GM18511 (cell line): ENCODE data around the gene FYB1.

Source experiments
- ATAC-seq: cut with Tn5 transposase; IDR thresholded peaks from one replicate; pipeline ENCODE4 v1.9.1; 2021; ENCODE audit warnings: mild to moderate bottlenecking, moderate library complexity; ENCODE audit not compliant: unreplicated experiment

Gene FYB1

DNA sequence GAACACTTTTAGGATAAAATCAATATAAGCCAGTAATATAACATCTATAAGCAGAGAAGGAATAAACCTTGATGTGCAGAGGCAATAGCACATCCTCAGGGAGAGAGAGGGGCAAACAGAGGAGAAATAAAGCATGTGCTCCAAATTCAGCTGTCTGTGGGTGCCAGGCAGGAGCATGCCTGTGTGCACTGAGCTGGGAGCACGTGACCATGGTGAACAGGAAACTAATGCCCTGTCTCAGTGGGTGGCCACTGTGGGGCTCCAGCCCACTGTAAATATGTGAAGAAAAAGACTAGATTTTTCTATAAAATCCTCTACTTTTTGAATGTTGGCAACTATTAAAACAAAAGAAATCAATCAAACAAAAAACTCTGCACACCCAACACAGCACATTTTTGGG, 55.3 kb downstream of the FYB1 start:
- no peak for ATAC-seq

DNA sequence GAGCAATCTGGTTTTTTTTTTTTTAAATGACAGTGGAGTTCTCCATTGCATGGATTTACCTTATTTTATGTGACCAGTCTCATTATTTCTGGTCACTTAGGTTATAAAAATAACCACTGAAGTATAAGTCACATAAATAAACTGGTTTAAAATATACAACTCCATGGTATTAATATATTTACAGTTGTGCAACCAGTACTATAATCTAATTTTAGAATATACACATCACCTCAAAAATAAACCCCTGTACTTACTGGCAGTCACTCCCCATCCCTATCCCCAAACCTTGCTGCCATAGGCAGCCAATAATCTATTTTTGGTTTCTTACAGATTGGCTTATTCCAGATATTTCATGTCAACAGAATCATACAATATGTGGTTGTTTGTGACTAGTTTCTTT, 57.8 kb downstream of the FYB1 start:
- ATAC-seq: no peak

DNA sequence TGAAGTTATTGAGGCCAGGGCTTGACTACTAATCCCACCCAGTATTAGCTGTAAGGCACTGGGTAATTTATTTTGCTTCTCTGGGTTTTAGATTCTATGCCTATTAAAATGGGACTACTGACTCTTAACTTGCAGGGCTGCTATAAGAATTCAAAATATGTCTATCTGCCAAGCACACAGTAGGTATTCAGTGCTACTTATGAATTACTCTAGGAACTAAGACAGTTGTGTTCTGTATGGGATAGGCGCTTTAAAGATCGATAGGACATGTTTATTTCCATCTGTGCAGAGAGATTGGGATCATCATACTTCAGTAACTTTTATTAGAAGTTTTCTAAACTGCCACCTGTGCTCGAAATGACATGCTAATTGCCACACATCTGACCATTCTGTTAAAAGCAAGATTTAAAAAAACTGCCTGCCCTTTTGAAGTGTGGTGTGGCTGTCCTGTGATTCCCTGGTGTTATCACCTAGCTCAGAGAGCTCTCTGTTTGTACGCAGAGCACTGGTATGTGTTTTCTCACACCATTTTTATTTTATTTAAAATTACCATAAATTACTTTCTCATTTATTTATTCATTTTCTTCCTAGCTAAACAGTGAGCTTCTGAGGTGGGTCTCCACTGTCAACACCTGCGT, 58.7 kb downstream of the FYB1 start:
- no peak for ATAC-seq

DNA sequence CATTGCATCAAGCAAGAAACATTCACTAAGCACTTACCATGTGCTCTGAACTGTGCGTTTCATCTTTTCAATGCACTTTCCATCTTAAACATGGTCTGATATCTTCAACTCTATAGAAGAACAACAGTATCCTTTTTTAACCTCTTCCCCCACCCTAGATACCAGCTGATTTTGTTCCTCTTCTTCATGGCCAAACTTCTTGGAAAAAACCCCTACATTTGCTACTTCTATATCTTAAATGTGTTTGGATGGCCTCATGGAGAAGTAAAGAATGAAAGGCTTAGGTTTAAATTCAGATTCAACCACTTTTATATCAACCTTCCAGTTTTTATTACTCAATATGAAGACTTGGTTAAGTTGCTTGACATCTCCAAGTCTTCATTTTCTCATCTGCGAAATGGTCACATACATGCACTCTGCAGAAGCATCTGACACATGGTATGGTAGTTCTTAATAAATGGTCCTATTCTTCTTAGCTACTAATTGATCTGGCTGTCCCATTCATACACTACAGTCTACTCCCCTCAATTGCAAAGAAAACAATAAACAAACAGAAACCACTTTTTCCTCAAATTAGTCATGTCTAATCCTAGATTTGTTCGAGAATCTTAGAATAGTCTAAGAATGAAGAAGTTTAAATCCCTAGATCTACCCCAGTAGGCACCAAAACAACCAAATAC, 59.4 kb downstream of the FYB1 start:
- no peak for ATAC-seq

DNA sequence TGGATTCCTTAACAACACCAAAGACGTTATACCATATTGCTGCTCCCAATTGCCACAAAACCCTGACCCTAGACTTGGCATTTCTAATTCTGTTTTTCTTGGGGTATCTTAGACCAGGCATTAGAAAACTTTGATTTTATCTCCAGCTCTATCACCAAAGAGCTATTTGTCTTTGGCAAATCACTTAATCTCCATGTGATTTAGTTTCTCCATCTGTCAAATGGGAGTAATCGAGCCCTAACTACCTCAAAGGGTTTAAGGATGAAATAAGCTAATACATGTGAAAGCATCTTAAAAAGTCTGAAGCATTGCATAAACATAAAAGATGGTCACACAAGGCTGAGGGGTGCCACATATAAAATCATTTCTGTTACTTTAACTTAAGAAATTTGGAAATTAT, 60.6 kb downstream of the FYB1 start:
- ATAC-seq: no peak

DNA sequence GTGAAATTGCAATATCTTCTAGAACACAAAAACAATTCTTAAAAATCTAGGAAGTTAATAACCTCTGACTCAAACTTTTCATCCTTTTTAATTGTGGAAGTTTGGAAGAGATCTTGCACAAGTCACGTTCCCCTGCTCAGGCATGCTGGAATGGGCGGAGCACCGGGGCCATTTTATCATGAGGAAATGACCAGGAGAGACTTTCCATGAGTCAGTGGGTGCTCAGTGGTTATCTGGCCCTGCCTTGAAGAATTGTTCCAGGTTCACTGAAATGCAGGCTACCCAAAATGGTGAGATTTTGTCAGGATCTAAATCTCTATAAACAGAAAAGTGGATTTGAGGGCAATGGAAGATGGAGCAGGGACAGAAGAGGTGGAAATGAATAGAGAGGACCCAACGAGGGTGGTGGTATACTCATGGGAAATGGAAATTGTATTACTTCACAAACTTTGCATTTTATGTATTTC, 61.2 kb downstream of the FYB1 start:
- ATAC-seq: no peak

DNA sequence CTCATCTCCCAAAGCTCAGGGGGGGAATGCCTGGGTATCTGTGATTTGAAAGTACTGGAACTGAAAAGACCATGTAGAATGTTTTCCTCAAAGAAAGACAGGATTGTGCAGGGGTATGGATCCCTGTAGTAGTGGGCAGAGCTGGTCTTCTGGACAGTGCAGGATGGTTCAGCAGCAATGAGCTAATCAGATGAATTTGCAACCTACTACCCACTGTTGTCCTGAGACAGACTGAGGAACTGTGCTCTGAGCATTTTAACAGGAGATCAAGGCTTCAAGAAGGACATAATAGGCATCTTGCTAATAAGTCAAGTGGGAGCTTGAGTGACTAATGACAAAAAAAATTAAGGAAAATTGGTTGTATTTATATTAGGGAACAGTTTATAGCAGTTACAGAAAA, 61.7 kb downstream of the FYB1 start:
- ATAC-seq: no peak

DNA sequence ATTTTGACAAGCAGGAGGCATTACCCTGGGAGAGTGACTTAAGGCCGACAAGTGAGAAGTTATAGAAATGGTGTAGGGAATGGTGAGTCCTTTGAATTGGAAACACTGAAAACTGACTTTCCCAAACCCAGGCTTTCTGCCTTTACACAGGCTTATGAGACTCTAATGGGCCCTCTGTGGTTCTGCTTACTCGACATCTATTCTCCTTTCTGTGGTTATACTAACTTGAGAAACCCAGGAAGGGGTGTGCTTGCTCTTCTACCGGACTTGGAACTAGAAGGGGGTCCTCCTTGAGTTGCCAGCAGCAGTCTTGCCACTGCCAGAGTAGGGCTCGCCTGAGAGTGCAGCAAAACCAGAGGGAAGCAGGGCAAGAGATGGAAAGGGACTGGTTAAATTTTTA, 63.3 kb downstream of the FYB1 start:
- no peak for ATAC-seq

DNA sequence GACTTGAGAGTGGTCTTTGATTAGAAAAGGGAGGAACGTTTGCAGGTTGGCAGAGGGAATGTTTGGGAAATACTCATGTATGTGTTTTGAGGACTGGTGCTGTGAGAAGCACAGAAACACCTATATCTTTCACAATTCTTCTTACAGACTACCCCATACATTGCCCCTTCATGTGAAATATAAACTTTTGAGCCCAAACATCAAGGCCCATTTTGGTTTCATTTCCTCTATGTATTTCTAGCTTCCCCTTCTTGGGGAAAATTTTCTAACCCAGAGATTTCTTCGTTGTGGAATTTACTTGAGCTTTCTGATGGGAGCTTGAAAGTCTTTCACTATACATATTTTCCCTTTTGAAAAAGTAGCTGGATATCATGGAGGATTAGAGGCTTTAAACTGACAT, 67.6 kb downstream of the FYB1 start:
- ATAC-seq: no peak

DNA sequence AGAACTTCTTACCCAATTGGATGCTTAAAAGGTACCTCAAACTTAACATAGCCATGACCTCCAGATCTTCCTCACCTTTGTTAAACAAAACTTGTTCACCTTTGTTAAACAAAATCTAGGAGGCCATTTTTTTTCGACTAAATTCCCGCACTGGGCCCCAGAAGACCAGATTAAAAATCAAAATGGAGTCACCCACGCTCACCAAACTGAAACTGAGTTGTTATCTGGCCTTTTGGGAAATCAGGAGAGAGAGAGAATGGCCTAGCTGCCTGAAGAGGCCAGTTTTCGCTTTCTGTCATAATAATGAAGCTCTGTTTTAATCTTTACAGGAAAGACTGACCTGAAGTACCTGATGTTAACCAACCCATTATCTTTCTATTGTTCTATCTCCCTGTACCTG, 69.4 kb downstream of the FYB1 start:
- no peak for ATAC-seq

DNA sequence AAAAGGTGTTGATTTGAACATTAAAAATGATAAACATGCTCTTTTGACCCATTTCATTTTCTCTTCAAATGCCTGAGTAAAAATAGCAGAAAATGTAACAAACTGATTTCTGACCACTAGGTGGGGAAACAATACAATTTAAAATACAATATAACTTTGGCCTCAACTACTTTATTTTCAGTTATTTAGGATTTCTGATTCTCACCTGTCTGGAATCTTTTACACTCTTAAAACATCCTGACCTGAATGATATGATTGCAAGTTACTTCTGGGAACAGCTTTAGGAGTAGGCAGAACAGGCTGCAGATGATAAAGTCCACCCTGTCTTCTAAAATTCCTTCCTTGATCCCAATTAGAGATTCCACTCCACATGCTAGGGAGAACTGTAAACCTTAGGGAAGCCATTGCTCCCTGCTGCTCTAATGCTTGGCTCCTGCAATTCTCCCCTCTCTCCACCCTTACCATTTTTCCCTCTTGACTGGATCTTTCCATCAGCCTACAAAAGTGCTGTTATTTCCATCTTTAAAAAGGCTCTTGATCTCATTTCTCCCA, 70.3 kb downstream of the FYB1 start:
- no peak for ATAC-seq

DNA sequence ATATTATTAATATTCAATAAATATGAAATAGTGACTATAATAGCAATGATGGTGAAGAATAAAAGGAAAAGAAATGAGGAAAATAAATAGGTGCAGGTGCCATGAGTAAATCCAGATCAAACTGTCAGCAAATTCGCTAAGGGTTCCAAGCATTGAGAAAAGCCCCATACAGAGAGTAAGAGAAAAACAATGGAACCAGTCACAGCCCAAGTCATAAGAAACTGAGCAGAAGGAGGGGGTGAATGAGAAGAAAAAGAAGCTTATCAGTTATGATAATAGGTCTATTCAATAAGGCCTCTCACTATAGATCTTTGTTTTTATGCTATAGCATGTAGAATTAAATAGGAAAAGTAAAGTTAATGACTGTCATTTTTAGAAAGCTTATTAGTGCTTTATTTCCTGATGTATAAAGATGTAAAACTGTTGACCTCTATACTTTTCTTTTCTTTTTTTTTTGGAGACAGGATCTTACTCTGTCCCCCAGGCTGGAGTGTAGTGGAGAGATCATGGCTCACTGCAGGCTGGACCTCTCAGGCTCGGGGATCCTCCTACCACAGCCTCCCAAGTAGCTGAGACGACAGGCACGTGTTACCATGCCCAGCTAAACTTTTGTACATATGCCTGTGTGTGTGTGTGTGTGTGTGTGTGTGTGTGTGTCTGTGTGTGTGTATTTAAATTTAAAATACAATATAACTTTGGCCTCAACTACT, 72.4 kb downstream of the FYB1 start:
- no peak for ATAC-seq

DNA sequence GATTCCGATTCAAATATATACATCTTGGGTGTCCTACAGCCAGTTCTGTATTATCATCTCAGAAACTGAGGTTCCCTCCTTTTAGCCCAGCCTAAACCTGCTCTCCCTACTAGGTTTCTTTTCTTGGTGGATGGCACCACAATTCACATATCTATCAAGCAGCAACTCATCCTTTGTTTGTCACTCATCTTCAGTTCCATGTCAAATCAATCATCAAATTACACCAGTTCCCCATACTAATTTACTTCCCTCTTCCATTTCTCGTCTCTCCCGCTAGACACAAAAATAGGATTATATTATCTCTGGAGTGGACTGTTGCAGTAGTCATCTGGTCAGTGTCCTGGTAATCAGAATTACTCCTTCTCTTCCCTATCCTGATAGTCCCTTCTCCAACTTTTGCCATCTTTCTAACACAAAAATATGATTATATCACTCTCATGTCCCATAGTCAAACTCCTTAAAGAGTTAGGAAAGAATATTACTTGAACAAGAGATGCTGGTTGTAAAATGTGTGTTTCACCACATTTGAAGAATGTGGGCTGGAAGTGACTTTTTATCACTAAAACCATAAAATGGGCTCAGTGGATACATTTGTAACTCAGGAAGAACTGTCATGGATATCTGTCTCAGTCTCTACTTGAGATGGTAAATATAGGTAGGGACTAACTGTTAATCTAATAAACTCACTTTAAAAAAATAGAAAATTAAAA, 76.1 kb downstream of the FYB1 start:
- no peak for ATAC-seq

DNA sequence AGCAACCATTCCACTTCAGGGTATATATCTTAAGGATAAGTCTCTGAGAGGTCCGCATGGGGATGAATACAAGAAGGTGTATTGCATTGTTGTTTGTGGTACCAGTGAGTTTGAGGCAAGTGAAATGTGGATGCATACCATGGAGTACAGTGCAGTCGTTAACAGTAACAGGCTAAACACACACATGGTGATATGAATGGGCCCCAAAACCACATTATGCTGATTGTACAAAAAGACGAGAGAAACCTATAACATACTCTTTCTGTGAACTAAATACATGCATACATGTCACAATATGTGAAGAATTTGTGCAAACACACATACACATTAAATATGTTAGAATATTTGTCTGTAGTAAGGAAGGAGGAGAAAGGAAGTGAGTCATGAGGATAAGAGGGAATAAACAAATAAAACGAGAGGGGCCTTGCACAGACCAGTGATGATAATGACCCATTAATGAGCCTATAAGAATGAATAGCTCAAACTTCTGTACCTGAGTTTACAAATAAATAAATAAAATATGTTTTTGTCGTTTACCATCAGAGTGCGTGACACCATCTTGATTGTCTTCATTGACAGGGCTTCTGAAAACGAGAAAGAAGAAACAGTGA, 78.7 kb downstream of the FYB1 start:
- ATAC-seq: no peak

DNA sequence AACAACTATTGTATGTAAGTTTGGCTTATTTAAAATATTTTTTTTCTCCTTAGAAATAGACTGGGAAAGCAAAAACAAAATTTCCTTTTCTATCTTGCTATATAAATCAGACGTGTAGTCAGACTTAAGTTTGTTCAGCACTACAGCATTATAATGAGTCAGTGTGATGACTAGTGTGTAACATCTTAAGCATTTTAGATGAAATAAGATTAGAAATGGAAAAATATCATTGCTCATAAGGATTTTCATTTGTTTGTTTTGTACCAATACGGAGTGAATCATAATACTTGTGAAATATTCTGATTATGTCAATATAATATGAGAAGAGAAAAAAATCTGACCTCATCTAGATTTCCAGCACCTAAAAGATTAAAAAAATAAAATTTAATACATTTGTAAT, 80.5 kb downstream of the FYB1 start:
- ATAC-seq: no peak

DNA sequence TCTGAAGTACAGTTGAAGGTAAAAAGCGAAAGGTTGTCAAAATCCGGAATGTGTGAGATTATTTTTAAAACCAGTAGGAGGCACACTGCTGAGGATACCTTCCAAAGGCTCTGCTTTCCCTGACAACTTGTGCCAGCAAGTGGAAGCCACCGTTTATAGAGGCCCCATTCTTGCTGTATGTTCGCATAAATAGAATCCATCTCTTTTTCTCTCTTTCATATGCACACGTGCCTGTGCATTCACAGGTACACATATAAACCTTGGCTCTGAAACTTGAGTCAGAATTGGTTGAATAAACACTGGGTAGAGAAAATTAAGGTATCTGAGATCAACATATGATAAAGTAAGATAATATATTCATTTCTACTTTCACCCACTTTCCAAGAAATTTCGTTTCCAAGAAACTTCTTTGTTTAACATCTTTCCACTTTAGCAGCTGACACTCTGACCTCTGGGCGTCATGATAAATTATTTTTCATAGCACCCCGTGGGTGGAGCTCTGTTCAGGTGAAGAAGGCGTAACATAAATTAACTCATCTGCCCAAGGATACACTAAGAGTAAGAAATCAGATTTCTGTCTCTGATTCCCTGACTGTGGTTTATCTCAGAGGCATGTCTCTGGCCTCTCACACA, 81.4 kb downstream of the FYB1 start:
- ATAC-seq: no peak

DNA sequence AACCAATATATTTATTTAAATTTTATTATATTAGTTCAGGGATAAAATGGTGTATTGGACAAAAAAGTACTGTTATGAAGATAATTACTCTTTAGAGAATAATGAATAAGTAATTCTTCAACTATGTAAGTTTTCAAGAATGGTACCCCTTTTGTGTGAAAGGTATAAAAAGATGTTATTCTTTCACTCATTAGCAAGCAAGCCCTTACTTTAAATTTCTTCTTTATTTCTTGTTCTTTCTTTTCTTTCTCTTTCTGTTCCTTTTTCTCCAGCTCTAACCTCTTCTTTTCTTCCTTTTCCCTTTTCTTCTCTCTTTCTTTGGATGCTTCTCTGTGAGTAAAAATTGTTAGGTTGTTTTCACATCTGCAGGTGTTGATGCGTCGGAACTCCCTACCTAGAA, 82.0 kb downstream of the FYB1 start:
- no peak for ATAC-seq

DNA sequence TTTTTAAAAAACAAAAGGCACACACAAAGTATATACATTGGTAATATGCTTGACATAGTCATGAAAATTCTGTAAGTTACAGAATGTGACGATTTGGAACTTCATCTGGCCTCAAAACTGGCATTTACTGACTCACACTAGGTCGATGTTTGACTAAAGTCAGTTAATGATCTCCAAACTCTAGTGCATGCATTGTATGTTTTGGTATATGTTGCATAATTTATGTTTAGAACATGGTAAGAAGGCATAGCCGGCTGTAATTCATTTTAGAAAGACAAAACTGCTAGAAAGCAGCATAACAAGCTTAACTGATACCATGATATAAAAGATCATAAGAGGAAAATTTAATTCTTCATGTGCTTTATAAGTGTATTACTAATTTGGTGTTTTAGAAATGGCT, 86.6 kb downstream of the FYB1 start:
- no peak for ATAC-seq

DNA sequence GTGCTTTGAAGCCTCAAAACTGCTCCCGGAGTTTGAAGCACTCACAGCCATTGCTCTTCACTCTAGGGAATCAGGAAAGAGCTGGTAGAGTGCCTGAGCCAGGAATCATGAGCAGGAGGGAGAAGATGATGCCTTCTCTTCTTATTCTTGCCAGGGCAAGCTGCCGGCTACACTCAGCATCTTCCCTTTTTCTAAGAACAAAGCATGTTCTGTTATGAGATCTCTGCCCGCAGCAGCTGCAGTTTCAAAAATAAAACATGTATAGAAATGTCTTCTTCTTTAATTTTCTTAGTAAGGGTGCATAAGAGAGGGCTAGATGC, 87.3 kb downstream of the FYB1 start:
- no peak for ATAC-seq

DNA sequence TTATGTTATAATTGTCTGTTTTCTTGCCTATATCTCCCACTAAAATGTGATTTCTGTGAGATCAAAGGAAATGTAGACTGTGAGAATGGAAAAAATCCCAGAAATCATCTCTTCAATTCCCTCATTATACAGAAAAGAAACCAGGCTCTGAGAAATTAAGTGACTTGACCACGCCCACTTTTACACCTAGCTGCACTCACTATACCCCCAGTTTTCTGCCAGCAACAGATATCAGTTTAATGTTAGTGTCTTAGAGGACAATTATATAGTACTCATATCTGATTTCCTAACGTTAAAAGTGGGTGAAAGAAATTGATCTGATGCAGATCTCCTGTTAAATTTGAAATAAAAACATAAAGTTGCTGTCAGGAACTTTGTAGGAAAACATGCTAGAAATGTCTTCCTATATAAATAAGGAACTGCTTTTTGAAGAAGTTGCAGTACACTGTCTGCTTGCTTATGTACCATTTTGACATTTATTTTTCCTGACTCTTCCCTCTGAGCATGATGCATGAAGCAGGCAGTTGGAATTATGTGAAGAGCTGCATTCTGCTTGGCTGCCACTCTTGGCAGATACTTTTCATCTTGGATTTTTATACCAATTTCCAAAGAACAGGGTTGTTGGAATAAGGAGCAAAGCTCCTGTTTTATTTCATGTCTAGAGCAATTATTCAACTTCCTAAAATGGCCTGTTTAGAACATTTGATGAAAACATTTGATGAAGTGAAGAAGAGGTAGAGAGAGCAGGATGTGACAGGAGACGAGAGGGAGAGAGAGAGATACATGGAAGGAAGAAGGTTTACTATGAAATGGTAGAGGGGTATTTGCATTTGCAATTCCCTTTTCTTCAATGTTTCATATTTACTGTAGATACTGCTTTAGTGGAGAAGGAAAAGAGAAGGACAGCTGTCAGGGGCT, 87.9 kb downstream of the FYB1 start:
- no peak for ATAC-seq
